GM19372 (cell line): Measurements from ENCODE around the gene DNM2.
"Not testable (repeated sequence)": the region's sequence is repeated elsewhere in the genome, so short reads cannot be mapped to it uniquely, and the experiment has no call there.

ENCODE experiments used
- ATAC-seq: cut with Tn5 transposase; IDR thresholded peaks from one replicate; pipeline ENCODE4 v1.9.1; 2021; ENCODE audit warnings: mild to moderate bottlenecking, low read depth, moderate library complexity; ENCODE audit not compliant: unreplicated experiment

DNM2 gene

DNA sequence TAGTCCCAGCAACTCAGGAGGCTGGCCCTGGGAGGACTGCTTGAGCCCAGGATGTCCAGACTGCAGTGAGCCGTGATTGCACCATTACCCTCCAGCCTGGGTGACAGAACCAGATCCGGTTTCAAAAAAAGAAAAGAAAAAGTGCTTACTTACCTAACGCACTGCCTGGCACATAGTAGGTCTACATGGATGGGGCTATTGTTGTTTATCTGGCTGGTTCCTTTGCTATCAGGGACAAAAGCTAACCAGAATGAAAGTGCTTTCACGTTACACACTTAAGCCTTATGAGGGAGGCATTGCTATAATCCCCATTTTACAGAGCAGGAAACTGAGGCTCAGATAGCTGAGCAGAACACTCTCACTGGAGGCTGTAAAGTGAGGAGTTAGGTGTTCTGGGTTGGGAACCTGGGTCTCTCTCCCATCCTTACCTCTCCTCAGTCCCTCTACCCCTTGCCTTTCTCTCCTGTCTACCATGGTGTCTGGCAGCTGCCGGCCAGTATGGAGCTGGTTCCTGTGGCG lies 2.8 kb downstream of the DNM2 start:
- ATAC-seq = no peak

DNA sequence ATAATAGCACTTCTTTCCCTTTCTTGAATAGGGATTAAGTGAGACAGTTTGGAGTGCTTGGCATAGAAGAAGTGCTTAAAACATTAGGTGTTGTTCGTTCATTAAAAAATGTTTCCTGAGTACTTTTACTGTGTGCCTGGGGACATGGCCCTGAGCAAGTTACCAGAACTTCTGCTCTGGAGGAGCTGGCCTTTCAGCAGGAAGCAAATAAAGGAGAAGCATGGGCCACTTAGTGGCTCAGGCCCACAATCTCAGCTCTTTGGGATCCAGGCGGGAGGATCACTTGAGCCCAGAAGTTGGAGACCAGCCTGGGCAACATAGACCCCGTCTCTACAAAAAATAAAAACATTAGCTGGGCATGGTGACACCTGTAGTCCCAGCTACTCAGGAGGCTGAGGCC lies 5.7 kb downstream of the DNM2 start:
- ATAC-seq = no peak

DNA sequence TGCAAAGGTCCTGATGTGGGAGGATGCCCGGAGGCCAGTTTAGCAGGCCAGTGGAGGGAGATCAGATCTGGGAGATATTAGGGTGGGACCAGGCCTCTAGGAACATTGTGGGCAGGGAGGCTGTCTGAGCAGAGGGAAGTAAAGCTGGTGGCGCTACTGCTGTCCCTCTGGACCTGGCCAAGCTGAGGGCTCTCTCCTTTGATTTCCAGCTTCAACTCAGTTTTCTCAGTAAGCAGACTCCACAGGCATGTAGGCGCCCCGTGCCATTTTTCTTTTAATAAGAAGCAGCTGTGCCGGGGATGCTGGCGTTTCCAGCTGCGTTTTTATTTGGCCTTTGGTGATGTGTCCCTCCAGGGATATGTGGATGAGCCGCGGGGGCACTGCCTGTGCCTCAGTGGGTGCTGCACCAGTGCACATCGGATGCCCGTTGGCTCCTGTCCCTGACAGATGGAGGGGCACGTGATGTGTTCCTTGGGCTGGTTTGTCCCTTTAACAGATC lies 6.7 kb downstream of the DNM2 start:
- ATAC-seq = no peak

DNA sequence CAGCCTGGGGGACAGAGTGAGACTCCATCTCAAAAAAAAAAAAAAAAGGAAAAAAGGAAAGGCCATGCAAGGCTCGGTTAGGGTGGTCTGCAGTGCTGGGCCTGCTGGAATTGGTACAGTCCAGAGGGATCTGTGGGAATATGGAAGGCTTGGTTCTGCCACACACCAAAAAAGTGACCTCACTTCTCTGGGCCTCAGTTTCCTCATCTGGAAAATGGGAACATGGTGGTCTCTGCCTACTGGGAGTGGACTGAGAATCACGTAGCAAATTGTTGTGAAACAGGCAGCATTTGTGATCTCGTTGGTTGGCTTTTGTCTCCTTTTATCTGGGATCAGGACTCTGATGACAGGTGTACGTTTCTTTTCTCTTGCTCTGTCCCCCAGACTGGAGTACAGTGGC lies 7.5 kb downstream of the DNM2 start:
- no peak for ATAC-seq

DNA sequence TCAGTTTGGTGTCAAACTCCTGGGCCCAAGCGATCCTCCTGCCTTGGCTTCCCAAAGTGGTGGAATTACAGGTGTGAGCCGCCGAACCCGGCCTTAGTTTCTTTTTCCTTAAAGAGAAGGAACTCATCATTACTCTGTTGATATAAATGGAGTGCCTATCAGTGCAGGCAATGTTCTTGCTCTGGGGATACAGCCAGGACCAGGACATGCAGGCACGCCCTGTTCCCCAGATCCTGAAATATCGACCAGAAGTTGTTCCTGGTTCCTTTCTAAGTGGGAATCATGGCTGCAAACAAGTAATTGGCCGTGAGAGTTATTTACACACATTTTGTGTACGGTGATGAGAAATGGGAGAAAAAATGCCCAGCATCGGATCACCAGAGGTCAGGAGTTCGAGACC lies 8.4 kb downstream of the DNM2 start:
- ATAC-seq = no peak

DNA sequence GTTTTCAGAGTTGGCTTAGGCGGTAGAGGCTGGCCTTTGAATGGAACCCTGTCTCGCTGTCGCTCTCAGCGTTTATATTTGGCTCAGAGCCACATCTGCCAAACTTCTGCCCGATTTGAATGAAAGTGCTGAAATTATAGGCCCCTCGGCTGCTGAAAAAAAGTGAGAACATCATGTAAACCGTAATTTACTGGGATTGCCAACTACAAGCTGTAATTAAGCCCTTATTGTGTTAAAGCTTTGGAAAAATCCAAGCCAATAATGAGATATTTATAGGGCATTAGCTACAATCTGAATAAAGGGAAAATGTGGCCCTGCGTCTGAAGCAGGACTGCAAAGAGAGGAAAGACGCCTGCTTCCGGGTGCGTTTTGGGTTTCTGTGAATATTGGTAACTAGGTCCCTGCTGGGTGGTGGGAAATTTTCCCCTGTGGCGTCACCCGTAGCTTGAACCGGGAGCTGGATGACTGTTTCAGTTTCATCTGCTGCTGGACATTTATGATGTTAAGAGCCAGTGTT lies 9.9 kb downstream of the DNM2 start:
- ATAC-seq = no peak

DNA sequence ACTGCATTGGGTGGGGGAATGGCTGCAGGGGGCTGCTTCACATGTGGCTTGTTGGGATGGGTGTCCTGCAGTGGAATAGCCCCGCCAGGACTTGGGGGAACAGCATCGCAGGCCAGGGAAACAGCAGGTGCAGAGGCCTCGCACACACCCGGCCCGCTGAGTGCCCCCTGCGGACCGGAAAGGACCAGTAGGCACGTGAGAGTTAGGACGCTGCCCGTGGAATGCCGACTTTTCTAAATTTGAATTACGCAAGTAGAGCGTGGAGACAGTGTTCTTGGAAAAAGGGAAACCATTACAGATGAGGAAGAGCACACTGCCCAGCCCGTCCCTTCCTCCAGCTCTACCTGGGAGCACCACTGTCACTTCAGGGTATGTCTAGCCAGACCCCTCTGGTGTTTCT lies 11.5 kb downstream of the DNM2 start:
- no peak for ATAC-seq

DNA sequence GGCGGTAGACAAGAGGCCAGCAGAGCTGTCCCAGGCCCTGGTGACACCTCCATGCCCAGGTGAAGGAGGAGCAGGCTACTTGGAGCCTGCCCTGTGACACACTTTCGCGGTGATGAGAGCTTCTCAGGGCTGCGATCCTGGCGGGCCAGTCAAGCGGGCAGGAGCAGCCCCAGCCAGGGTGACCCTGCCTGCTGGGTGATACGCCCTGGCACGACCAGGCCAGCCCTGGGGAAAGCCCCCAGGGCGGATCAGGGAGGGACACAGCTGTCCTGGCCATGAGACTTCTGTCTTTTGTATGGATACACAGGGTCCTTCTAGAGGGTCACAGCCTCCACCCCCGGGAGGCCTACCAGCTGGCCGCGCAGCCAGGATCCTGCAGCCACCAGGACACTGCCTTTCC lies 13.1 kb downstream of the DNM2 start:
- no peak for ATAC-seq

DNA sequence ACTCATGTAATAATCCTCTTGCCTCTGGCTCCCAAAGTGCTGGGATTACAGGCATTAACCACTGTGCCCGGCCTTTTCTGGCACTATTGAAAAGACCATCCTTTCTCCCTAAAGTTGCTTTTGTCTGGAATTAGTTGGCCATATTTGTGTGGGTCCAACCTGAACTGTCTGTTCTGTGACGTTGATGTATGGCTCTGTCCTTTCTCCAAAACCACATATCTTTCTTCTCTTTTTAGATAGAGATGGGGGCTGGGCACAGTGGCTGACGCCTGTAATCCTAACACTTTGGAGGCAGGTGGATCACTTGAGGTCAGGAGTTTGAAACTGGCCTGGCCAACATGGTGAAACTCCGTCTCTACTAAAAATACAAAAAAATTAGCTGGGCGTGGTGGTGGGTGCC lies 17.9 kb downstream of the DNM2 start:
- ATAC-seq = no peak

DNA sequence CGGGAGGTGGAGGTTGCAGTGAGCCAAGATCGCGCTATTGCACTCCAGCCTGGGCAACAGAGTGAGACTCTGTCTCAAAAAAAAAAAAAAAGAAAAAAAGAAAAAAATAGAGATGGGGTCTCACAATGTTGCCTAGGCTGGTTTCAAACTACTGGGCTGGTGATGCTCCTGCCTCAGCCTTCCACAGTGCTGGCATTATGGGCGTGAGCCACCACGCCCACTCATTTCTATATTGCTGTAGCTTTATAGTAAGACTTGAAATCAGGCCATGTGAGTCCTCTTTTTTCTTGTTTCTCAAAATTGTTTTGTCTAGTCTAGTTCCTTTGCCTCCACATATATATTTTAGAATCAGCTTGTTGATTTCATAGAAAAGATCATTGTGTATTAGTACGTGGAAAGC lies 18.3 kb downstream of the DNM2 start:
- no peak for ATAC-seq

DNA sequence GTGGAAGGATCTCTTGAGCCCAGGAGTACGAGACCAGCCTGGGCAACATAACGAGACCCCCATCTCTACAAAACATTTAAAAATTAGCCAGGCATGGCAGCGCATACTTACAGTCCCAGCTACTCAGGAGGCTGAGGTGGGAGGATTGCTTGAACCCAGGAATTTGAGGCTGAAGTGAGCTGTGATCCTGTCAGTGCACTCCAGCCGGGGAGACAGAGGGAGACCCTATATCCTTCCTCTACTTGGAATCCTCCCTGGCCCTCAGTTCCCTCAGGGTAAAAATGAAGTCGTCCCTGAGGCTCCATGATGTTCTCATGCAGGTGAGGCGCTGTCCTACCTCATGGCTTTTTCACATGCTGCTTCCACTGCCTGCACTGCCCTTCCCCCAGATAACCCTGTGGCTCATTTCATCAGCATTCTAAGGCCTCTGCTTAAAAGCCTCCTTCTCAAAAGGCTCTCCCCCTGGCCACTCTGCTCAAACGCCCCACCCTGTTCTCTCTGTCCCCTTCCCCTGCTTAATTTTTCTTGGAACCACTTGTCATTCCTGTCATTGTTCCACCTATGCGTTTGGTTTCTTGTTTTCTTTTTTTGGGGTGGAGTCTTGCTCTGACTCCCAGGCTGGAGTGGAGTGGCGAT lies 19.2 kb downstream of the DNM2 start:
- no peak for ATAC-seq

DNA sequence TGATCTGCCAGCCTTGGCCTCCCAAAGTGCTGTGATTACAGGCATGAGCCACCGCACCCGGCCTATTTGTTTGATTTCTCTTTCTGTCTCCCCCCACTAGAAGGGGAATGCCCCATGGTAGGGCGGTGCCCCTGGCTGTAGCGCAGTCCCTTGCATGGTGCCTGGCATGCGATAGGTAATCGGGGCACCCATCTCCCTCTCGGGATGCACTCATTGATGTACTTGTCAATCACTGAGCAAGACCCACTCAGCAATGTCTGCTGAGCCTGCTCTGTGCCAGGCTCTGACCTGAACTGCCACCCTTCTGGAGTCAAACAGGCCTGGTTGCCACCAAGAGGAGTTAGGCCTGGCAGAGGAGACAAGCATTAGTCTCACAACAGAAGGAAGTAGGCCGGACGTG lies 19.8 kb downstream of the DNM2 start:
- ATAC-seq = no peak

DNA sequence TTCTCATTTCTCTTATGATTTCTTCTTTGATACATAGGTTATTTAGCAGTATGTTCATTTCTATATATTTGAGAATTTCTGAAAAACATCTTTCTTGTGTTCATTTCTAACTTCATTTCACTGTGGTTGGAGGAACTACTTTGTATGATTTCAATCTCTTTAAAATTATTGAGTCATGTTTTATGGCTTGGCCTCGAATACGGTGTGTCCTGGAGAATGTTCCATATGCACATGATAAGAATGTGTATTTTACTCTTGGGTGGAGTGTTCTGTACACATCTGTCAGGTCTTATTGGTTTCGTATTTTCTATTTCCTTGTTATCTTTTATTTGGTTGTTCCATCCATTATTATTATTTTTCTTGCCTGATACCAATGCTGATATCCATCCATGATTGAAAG lies 22.9 kb downstream of the DNM2 start:
- ATAC-seq = no peak

DNA sequence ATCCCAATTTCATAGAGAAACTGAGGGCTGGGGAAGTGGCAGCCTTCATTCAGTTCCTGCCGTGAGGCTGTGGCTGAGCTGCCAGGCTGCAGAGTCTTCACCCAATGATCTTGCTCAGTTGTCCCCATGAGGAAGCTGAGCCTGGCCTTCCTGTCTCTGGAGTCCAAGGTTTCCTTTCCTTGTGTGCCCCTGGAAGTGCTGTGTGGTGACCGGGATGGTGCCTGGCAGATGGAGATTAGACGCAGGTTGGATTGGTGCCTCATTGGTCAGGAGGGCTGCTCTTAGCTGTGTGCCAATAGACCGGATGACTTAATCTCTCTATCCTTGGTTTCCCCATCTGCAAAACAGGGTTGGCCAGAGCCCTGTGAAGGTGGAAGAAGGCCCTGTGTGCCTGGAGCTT lies 24.6 kb downstream of the DNM2 start:
- ATAC-seq = no peak

DNA sequence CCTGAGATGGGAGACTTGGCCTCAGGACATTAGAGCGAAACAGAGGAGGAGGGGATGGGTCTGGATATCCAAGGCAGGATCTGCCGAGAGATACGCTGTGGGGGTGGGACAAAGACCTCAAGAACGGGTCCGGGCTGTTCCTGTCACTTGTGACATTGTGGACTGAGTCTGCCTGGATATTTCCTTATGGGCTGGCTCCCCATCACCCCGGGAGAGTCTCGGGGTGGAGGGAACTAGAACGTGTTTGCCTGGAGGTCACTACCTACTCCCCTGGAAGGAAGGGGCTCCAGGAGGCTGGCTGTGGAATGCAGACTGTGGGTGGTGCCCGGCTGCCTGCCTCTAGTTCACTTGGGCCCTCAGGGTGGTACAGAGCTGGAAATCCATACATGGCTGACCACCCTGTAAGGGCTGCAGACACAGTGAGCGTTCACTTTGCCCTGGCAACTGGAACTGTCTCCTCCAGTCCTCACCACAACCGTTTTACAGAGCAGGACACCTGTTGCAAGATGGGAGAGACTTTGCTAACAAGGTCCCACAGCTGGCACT lies 26.4 kb downstream of the DNM2 start:
- no peak for ATAC-seq

DNA sequence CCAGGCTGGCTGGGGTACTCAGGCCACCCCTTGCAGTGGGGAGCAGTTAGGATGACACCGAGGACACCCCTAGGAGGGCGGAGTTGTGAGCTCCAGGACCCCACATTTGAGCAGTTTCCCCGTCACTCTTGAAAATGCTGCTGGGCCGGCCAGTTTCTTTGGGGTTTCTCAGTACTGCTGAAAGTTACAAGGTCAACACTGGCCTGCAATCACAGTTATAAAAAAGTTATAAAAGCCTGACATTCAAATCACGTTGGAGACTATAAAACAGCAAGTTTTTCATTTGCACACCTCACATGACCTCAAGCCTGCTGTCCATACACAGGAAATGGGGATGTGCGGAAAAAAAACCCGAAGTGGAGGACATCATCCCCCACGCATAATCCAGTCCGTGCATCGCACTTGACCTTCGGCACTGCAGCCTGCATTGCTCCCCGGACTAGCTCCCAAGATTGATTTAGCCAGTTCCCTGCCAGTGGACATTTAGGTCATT lies 27.0 kb downstream of the DNM2 start:
- ATAC-seq = no peak

DNA sequence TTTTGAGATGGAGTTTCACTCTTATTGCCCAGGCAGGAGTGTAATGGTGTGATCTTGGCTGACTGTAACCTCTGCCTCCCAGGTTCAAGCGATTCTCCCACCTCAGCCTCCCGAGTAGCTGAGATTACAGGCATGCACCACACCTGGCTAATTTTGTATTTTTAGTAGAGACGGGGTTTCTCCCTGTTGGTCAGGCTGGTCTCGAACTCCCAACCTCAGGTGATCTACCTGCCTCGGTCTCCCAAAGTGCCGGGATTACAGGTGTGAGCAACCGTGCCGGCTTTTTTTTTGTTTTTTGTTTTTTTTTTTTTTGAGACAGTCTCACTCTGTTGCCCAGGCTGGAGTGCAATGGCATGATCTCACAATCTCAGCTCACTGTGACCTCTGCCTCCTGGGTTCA lies 28.6 kb downstream of the DNM2 start:
- ATAC-seq = not testable (repeated sequence)

DNA sequence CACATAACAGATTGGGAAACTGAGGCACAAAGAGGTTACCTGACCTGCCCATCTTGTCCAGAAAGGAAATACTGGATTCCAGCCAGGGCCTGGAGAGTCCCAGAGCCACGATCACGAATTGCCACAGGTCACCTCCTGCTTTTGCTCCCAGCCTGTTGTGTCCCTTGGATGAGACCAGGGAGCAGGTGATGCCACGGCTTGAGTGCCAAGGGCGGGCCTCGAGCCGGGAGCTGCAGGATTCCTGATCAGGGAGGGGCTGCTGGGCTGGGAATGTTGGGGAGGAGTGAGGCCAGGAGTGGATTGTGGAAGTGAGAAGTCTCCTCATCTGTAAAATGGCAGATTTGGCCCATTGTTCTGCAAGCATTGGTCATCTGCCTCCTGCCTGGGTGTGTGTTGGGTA lies 29.4 kb downstream of the DNM2 start:
- no peak for ATAC-seq

DNA sequence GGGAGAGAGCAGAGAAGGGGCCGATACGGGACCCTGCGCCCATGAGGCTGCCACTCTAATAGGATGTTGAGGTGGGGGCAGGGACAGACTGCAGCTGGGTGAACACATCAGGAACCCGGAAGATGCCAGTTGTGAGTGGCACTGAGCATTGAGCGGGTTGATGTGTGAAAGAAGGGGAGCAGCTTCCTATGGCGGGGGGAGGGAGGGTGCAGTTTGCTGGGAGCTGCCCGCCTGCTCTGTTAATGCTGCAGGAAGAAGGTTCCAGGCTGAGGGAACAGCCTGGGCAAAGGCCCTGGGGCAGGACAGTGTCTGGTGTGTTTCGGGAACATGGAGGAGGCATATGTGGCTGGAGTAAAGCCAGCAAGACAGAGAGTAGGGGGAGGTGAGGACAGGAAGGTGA lies 29.8 kb downstream of the DNM2 start:
- no peak for ATAC-seq

DNA sequence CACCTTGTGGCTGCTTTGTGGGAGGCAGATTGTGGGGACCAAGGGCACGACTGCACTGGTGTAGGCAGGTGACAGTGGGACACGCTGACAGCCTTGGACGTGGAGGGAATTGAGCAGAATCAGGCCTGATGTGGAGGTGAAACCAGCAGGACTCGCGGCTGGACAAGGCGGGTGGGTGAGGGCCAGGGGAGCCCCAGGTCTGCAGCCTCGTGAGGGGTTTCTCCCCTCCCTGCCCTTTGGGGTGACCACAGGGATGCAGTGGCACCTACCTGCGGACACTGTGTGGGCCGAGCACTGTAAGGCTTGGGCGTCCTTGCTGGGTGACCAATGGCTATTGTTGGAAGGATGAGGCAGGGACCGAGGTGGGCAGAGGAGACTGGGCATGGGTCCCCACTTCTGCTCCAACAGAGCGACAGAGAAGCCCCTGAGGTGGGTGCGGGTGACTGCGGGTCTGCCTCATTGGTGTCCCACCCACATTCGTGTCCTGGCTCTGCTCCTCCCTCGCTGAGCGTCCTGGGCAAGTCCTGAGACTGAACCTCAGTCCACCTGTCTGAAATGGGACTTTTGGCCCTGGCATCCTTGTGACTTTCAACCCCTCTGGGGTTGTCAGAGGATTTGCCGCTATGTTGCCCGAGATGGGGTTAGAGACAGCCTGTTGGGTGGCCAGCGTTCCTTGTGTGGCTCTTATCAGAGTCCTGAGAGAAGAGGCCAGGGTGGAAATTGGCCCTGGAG lies 30.5 kb downstream of the DNM2 start:
- no peak for ATAC-seq

DNA sequence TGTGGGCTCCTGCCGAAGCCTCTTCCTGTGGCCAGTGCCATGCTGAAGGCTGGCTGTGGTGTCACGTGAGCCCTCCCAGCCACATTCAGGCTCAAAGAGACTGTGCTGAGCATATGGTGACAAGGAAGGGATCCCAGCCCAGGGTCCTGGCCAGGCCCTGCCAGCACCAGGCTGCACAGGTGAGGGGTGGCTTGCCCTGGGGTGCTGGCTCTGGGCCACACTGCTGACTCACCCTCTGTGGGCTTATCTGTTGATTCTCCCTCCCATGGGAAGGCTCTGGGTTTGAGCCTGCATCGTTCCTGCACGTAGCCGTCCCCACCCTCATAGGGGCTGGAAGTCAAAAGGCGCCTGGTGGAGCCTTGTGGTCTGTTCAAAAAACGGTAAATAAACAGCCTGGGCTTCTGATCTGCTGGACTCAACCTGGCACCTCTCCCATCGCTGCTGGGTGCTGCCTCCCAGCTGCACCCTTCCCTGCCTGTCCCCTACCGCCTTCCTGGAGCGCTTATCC lies 31.1 kb downstream of the DNM2 start:
- ATAC-seq = no peak
